ENCODE results near the gene RFX2.
"Not testable (repeated sequence)": the region's sequence is repeated elsewhere in the genome, so short reads cannot be mapped to it uniquely, and the experiment has no call there.

The RFX2 gene

GRCh38 chr19:5967571-5967970 is 142.7 kb downstream of the RFX2 start:
- DNase-seq, result no peak

GRCh38 chr19:5966941-5967340 is 143.4 kb downstream of the RFX2 start:
- DNase-seq, result no peak

GRCh38 chr19:5966215-5966614 is 144.1 kb downstream of the RFX2 start:
- no peak for DNase-seq

GRCh38 chr19:5964816-5965565 is 145.3 kb downstream of the RFX2 start:
- no peak for DNase-seq

GRCh38 chr19:5963855-5964254 is 146.4 kb downstream of the RFX2 start:
- DNase-seq, result no peak

- not testable (repeated sequence) for DNase-seq
Measured at GRCh38 chr19:5963259-5963658, 147.0 kb downstream of the RFX2 start.

- DNase-seq, result peak; percentile 34
Measured at GRCh38 chr19:5961969-5962945, 148.0 kb downstream of the RFX2 start.

GRCh38 chr19:5961641-5961968 is 148.7 kb downstream of the RFX2 start:
- not testable (repeated sequence) for DNase-seq

- no peak for DNase-seq
Measured at GRCh38 chr19:5960005-5961001, 150.0 kb downstream of the RFX2 start.

GRCh38 chr19:5959260-5960004 is 150.9 kb downstream of the RFX2 start:
- DNase-seq, result no peak

GRCh38 chr19:5958851-5959122 is 151.5 kb downstream of the RFX2 start:
- no peak for DNase-seq

GRCh38 chr19:5958074-5958850 is 152.0 kb downstream of the RFX2 start:
- DNase-seq, result no peak

- DNase-seq, result no peak
Measured at GRCh38 chr19:5957170-5957569, 153.1 kb downstream of the RFX2 start.

- no peak for DNase-seq
Measured at GRCh38 chr19:5956728-5957127, 153.6 kb downstream of the RFX2 start.

GRCh38 chr19:5956323-5956722 is 154.0 kb downstream of the RFX2 start:
- DNase-seq, result no peak

- no peak for DNase-seq
Measured at GRCh38 chr19:5955636-5955935, 154.7 kb downstream of the RFX2 start.

GRCh38 chr19:5954293-5954692 is 156.0 kb downstream of the RFX2 start:
- DNase-seq, result no peak

GRCh38 chr19:5953680-5954213 is 156.6 kb downstream of the RFX2 start:
- no peak for DNase-seq

GRCh38 chr19:5953030-5953589 is 157.2 kb downstream of the RFX2 start:
- no peak for DNase-seq

GRCh38 chr19:5952193-5953029 is 157.9 kb downstream of the RFX2 start:
- DNase-seq, result no peak

All from midbrain (tissue), 1 donor.